ENCODE measurements around the gene CDC27. TPM values are rescaled to one million over a fixed set of nuclear protein-coding genes. Genes with fewer than 3 reads are reported as not detected.
A peak's percentile ranks its signal among the peaks of the same experiment; 100 is the strongest.

CDC27 gene, protein sequence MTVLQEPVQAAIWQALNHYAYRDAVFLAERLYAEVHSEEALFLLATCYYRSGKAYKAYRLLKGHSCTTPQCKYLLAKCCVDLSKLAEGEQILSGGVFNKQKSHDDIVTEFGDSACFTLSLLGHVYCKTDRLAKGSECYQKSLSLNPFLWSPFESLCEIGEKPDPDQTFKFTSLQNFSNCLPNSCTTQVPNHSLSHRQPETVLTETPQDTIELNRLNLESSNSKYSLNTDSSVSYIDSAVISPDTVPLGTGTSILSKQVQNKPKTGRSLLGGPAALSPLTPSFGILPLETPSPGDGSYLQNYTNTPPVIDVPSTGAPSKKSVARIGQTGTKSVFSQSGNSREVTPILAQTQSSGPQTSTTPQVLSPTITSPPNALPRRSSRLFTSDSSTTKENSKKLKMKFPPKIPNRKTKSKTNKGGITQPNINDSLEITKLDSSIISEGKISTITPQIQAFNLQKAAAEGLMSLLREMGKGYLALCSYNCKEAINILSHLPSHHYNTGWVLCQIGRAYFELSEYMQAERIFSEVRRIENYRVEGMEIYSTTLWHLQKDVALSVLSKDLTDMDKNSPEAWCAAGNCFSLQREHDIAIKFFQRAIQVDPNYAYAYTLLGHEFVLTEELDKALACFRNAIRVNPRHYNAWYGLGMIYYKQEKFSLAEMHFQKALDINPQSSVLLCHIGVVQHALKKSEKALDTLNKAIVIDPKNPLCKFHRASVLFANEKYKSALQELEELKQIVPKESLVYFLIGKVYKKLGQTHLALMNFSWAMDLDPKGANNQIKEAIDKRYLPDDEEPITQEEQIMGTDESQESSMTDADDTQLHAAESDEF
- 10 to 100 TPM; 27.5 to 50.4 (median 32.9) TPM for total RNA-seq
- long read RNA-seq, partial matches to known transcripts: 4 of 4 reads
- long read RNA-seq, other reads (novel, unspliced or antisense): 0 of 4 reads

DNA sequence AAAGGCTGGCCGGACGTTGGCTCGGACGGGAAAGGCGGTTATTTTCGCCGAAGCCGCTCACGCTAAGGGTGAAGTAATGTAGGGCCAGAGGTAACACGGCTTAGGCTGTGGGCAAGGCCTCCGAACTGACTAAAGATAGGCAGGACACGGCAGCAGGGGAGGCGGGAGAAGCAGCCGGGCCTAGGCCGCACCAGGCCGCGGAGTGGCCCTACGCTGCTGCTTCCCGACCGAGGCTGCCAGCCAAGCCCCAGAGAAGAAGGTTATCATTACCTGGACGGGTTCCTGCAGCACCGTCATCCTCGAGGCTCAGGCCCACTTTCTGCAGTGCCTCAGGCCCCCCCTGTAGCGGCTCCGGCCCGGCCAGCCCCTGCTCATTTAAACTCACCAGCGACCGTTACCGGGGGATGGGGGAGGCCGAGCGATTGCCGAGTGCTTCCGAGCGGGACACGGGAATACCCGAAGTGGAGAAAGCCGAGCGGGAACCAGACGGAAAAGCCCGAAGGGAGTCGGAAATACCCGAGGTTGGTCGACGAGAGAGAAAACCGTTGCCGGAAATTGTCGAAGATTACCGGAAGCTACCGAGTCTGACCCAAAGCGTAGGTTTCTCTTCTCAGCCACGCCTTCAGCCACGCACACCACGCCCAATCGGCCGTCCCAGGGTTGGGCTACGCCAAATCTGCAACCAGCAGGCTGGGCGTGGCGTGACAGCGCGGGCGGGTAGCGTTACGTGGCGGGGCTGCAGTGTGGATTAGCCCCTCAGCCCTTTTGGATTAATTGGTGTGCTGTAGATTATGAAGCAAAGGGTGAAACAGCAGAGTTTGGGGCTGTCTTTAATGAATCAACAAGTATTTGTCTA lies at the start of gene CDC27:
TSS of gene CDC27 (minus strand) at position 420 of the 856 bp plus-strand sequence. CDS start at position 297, 123 bp downstream.
- WGBS (ENCODE audit: insufficient coverage, low coverage, low lambda C conversion rate, missing lambda C conversion rate): under 1% methylated on average over 47 of the region's 64 CpGs
- Histone ChIP-seq H3K27ac (peak within 1 kb of the TSS; percentile 86 to 95 (median 91)), H3K36me3 (no peaks in the 10 kb centered on the region), H3K9me3 (no peaks in the 10 kb centered on the region), H3K27me3 (no peaks in the 10 kb centered on the region), H3K4me3 (peak within 1 kb of the TSS; percentile 74 to 87 (median 84)), H3K4me1 (peaks cover 0 to 15% (median 7%) of the 10 kb centered on the region in 4 donors)
- ATAC-seq (peak; percentile 95 to 98 (median 96)), DNase-seq (peak; percentile 98 to 99 (median 98))
- TF ChIP-seq, protein P1, sequence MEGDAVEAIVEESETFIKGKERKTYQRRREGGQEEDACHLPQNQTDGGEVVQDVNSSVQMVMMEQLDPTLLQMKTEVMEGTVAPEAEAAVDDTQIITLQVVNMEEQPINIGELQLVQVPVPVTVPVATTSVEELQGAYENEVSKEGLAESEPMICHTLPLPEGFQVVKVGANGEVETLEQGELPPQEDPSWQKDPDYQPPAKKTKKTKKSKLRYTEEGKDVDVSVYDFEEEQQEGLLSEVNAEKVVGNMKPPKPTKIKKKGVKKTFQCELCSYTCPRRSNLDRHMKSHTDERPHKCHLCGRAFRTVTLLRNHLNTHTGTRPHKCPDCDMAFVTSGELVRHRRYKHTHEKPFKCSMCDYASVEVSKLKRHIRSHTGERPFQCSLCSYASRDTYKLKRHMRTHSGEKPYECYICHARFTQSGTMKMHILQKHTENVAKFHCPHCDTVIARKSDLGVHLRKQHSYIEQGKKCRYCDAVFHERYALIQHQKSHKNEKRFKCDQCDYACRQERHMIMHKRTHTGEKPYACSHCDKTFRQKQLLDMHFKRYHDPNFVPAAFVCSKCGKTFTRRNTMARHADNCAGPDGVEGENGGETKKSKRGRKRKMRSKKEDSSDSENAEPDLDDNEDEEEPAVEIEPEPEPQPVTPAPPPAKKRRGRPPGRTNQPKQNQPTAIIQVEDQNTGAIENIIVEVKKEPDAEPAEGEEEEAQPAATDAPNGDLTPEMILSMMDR (IDR thresholded peaks at IDR 0.05): no peak
- TF ChIP-seq POLR2A (IDR thresholded peaks at IDR 0.05): peak; percentile 72
- intact Hi-C loops (cut with DNase I): no loop called here

DNA sequence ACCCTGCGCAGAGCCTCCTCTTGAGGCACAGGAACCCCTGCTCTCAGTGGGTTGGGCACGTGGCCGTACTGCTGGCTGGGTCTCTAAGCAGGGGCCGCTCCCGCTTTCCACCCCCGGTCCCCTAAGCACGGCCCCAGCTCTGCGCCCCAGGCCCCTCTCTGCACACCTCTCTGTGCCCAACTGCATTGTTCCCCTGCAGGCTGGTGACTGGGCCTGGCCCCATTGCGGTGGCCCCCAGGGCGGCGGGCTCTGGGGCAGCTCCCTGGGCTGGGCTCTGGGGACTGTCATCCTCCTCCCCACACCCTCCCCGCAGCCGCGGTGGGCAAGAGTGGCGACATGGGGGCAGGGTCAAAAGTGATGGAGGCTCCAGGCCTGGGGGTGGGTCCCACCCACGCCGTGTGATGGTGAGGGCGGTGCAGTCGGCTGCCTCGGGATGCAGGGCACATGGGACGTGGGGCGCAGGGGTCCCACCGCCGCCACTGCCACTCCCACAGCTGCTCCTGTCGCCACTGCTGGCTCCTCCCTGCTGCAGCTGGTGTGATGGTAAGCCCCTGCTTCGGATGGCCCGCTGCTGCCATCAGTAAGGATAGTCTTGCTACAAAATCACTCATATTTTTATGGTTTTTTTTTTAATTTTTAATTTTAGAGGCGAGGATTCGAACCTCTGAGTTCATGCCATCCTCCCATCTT lies 49.4 kb upstream of the CDC27 start:
- no peaks in the 10 kb centered on the region for H3K27me3 ChIP-seq
- H3K9me3 ChIP-seq: no peaks in the 10 kb centered on the region
- 85% methylated on average over 2 of the region's 29 CpGs for WGBS (ENCODE audit: insufficient coverage, low coverage, low lambda C conversion rate, missing lambda C conversion rate)
- ATAC-seq: no peak
- no peak for TF ChIP-seq POLR2A (IDR thresholded peaks at IDR 0.05)
- TF ChIP-seq, protein P1 (IDR thresholded peaks at IDR 0.05): no peak
- no peak overlapping the region for H3K27ac ChIP-seq
- H3K36me3 ChIP-seq: no peaks in the 10 kb centered on the region
- DNase-seq: no peak
- intact Hi-C loops (cut with DNase I): loop anchor here in 1 of 2 donors (10.0 kb wide), 1 partner anchor 76 kb away; no protein-coding TSS in a partner anchor
- H3K4me3 ChIP-seq: no peak overlapping the region
- H3K4me1 ChIP-seq: no peaks in the 10 kb centered on the region

GRCh38 chr17:47237841-47238240 lies 48.7 kb upstream of the CDC27 start:
- no peak for DNase-seq
- no CpG with 5 or more reads among the region's 7 CpGs for WGBS (ENCODE audit: insufficient coverage, low coverage, low lambda C conversion rate, missing lambda C conversion rate)
- ATAC-seq: no peak
- H3K36me3 ChIP-seq: no peaks in the 10 kb centered on the region
- H3K4me1 ChIP-seq: peaks cover 0 to under 1% (median 0%) of the 10 kb centered on the region in 4 donors
- H3K9me3 ChIP-seq: no peaks in the 10 kb centered on the region
- H3K27ac ChIP-seq: no peak overlapping the region
- no peak for TF ChIP-seq POLR2A (IDR thresholded peaks at IDR 0.05)
- intact Hi-C loops (cut with DNase I): loop anchor here in 1 of 2 donors (10.0 kb wide), 1 partner anchor 77 kb away; no protein-coding TSS in a partner anchor
- H3K27me3 ChIP-seq: no peaks in the 10 kb centered on the region
- H3K4me3 ChIP-seq: no peak overlapping the region

GRCh38 chr17:47235923-47236322 lies 46.8 kb upstream of the CDC27 start:
- intact Hi-C loops (cut with DNase I): loop anchor here in 1 of 2 donors (10.0 kb wide), 1 partner anchor 79 kb away; no protein-coding TSS in a partner anchor
- TF ChIP-seq, protein P1 (IDR thresholded peaks at IDR 0.05): no peak
- TF ChIP-seq POLR2A (IDR thresholded peaks at IDR 0.05): no peak
- no peak for ATAC-seq

More at GRCh38 chr17:47235923-47236322, 46.8 kb upstream of the CDC27 start:
- Histone ChIP-seq H3K4me3 (no peak overlapping the region), H3K4me1 (peaks cover 0 to 18% (median 0%) of the 10 kb centered on the region in 4 donors), H3K27me3 (no peaks in the 10 kb centered on the region), H3K36me3 (no peaks in the 10 kb centered on the region), H3K9me3 (no peaks in the 10 kb centered on the region), H3K27ac (no peak overlapping the region)
- no peak for DNase-seq
- WGBS (ENCODE audit: insufficient coverage, low coverage, low lambda C conversion rate, missing lambda C conversion rate): 95% methylated on average over 2 of the region's 2 CpGs

All from right lobe of liver (tissue), 6 donors.